GM19240 (cell line): ENCODE data around the gene TLNRD1.

Experiments
- DNase-seq: peaks from one replicate; pipeline ENCODE4 v3.0.0; 2011; ENCODE audit warnings: low spot score; ENCODE audit not compliant: insufficient read length

TLNRD1 gene

GRCh38 chr15:81025721-81026370, 25.1 kb downstream of the TLNRD1 start:
- DNase-seq = no peak

DNA sequence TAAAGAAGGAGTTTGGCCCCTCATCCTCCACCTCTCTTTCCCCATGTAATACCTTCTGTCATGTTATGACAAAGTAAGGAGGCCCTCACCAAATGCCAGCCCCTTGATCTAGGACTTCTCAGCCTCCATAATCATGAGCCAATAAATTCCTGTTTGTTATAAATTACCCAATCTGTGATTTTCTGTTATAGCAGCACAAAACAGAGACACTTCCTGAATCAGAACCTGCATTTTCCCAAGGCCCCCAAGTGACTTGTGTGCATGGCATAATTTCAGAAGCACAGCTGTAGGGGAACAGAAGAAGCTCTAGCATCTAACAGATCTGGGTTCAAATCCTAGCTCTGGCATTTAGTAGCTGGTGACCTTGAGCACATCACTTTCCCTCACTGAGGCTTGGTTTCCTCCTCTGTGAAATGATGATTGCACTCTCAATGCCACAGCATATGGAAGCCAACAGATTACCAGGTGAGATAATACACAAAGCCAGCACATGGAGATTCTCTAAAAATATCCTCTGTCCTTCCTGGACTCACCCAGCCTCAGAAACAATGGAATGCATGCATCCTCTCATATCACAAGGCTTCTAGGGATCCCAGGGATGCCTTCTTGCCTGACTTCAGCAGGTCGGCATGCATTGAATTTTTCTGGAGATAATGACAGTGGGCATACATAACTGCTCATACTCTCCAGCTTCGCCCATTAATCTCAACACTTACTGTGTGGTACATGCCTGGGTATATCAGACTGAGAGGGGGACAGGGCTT, 26.3 kb downstream of the TLNRD1 start:
- no peak for DNase-seq

DNA sequence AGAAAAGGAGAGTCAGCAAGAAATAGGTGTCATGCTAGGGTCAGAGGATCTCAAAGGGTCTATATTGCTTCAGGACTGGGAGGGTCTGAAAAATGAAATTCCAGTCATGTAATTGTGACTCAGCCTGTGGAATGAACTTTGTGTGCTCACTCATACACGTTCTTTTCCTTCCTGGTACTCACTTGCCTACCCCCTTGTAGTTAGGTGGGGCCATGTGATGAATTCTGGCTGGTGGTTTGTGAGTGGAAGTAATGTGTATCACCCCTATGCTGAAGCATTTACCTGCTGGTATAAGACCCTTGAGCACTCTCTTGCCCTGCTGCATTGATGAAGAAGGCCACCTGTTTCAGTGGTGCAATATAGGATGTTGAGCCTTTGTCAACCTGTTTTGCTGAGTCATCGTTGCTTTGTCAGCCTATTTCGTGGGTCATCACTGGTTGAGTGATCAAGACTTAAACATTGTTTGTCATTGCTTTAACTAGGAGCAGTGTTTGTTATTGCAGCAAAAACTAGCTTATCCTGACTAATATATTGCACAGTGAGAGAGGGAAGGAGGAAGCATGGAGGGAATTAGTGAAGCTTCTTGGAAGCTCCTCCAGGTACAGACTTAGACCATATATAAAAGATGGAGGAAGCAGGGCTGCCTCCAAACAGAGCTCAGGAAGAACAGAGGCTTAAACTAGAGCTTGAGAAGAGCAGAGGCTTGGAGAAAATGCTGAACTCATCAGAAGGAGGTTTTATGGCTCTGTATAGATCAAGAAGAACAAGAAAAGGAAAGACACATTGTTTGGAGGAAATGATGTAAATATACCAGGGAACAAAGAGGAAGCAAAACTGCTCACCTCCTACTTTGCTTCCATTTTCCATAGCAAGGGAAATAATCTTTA, 28.9 kb downstream of the TLNRD1 start:
- DNase-seq = no peak

GRCh38 chr15:81030301-81030750, 29.6 kb downstream of the TLNRD1 start:
- DNase-seq = no peak

GRCh38 chr15:81031203-81031602, 30.5 kb downstream of the TLNRD1 start:
- no peak for DNase-seq

DNA sequence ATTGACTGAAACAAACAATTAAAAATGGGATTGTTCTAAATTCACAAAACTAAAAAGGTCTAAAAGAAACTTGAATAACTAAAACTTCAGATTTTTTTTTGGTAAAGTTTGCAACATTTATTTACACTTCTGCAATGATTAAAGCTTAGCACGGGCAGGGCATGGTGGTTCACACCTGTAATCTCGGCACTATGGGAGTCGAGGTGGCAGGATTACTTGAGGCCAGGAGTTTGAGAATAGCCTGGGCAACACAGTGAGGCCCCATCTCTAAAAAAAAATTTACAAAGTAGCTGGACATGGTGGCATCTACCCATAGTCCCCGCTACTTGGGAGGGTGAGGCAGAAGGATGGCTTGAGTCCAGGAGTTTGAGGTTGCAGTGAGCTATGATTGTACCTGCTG, 31.6 kb downstream of the TLNRD1 start:
- no peak for DNase-seq

DNA sequence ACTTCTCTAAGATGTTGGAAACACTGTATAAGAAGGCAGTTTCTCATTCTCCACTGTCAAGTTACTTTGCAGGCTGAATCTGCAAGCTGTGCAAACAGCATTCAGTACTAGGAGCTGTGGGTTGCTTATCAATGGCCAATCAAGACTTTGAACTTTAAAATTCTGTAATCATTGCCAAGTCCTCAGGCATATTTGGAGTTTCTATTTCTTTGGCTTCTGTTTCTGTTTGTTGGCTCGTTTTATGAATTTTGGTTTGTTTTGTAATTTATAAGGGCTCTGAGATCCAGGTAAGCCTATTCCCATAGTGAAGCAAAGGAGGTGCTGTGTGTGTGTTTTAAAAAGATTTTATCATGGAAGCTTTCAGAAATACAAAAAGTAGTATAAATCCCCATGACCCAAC, 32.1 kb downstream of the TLNRD1 start:
- no peak for DNase-seq

DNA sequence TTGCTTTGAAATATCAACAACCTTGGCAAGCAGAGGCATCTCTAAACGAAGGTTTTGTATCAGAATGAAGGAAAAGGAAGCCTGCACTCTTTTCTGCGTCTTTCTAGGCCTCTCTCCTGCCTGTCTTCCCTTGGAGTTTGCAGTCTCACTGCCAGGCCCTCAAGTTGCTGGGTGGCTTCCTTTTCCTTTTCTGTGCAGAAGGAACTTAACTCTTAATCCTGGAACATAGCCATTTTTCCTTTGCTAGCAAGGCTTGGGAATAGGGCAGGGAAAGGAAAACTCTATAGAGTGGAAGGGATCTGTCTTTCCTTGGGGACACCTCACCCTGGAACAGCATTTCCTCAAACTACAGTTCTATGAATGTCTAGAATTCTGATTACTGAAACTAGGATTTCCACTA, 32.8 kb downstream of the TLNRD1 start:
- no peak for DNase-seq

DNA sequence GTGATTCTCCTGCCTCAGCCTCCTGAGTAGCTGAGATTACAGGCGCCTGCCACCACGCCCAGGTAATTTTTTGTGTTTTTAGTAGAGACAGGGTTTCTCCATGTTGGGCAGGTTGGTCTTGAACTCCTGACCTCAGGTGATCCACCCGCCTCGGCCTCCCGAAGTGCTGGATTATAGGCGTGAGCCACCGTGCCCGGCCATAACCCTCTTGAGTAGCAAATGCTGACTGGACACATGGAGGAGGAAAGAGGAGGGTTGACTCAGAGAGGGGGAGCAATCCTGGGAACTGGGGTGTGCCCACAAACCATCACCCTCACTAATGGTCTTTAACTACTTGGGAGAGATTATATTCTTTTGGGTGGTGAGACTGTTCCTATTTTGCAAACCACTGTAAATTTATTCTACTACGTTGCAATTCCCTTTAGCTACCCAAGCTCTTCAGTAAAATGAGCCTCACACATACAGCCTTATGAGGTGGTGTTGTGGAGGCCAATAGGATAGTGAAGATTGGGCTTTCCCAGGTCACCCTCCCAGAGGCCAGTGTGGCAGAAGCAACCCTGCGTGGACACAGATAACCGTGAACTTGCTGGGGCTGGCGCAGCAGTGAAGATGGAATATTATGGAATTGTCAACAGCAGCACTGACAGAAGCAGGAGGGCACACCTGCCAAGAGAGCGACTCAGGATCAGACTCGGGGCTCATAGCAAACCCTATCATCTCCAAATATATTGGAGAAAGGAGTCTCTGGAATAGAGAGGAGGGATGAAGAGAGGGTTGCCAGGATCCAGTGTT, 37.4 kb downstream of the TLNRD1 start:
- DNase-seq = no peak

GRCh38 chr15:81038975-81039607, 38.4 kb downstream of the TLNRD1 start:
- no peak for DNase-seq

DNA sequence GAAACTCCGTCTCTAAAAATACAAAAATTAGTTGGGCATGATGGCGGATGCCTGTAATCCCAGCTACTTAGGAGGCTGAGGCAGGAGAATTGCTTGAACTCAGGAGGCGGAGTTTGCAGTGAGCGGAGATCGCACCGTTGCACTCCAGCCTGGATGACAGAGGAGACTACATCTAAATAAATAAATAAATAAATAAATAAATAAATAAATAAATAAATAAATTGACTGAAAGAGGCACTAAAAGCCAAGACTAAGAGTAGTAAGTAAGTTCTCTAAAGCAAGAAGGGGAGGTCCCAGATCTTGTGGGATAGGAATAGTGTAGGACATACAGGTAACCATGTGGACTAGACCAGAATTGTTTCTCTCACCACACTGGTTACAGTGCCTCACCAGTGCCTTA, 40.0 kb downstream of the TLNRD1 start:
- no peak for DNase-seq

DNA sequence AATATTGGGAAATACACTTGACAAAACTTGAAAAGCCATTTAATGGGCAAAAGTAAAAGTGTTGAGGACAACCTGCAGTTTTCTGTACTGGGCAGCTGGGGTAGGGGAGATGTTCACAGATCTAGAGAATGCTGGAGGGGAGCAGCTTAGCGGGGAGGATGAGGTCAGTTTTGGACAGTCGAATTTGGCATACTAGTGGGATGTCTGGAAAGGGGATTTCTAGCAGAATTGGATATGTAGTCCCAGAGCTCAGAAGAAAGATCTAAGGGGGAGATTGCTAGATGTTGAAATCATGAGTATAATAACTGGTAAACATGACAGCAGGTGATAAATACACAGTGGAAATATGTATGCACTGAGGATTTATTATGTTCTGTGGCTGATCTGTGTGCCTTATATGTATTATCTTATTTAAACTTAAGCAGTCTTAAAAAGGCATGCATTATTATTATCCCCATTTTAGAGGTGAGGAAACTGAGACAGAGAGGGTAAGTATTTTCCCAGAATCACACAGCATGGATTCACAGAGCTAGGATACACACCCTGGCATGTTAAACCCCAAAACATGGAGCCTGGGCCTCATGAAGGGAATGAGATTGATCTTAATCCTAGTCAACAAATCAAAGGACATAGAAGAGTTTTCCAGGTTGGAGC, 42.7 kb downstream of the TLNRD1 start:
- DNase-seq = no peak

DNA sequence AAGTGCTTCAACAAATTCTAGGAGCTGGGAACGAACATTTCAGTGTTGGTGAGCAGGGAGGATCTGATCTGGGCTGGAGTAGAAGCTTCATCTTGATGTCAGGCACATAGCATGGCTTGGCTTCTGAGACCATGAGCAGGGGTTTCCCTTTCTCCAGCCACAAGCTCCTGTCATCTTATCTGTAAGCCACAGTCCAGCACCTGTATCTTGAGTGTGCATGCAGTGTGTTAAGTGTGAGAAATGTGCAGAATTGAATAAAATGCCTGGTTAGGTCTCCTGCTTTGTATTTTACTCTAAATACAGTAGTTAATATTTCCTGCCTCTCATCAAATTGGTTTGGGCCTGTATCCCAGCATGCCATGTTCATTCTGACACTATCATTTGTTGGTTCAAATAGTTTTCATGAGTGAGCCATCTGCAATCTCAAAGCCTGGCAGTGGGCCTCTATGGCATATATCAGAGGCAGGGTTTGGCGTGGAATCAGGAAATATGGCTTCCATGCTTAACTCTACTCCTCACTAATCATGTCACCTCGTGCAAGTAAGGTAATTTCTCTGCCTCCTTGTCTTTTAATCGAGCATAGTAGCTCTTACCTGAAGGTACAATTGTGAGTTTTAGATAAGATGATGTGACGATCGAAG, 43.3 kb downstream of the TLNRD1 start:
- no peak for DNase-seq

DNA sequence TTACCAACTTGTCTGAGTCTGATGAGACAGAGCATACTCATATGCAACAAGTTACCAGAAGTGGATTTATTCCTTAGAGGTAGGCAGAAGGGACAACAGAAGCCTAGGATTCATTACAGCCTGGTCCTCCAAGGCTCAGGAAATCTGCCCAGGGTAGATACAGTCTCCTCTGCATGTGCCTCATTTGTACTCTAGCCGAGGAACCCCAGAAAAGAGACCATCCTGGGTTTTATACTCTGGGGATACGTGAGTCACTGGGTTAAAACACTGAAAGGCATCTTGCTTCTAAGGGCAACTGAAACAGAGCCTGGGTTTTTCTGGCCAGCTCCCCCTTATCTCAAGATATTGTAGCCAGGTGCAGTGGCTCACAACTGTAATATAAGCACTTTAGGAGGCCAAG, 45.6 kb downstream of the TLNRD1 start:
- DNase-seq = no peak

GRCh38 chr15:81047928-81048327, 47.2 kb downstream of the TLNRD1 start:
- DNase-seq = no peak

DNA sequence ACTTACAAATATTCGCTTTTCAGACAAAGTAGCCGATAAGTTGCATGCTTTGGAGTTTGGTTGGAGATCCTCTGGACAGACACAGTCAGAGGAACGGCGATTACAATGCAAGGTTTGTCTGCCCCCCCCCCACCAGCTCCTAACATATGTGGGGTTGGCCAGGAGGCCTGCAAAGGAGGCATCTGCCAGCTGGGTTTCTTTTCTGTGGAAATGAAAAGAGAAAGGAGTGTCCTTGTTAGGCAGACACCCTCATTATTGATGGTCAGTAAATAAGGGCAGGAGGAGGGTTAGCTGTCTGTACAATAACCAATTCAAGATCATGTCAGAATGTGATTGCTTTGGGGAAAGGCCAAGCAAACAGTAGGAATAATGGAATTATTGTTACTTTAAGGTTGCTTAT, 49.1 kb downstream of the TLNRD1 start:
- DNase-seq = no peak

GRCh38 chr15:81050259-81050658, 49.5 kb downstream of the TLNRD1 start:
- no peak for DNase-seq

- no peak for DNase-seq
Measured at GRCh38 chr15:81050805-81051204, 50.1 kb downstream of the TLNRD1 start.

GRCh38 chr15:81052046-81052445, 51.3 kb downstream of the TLNRD1 start:
- no peak for DNase-seq

- no peak for DNase-seq
Measured at GRCh38 chr15:81053621-81054020, 52.9 kb downstream of the TLNRD1 start.
